ENCODE results near the gene ANAPC10. TPM values are rescaled to one million over a fixed set of nuclear protein-coding genes. Genes with fewer than 3 reads are reported as not detected.
A peak's percentile ranks its signal among the peaks of the same experiment; 100 is the strongest.
"Not testable (repeated sequence)": the region's sequence is repeated elsewhere in the genome, so short reads cannot be mapped to it uniquely, and the experiment has no call there.

ANAPC10 gene
- total and polyA plus RNA-seq, 8 donors = 16.0 to 31.6 (median 27.5) TPM

DNA sequence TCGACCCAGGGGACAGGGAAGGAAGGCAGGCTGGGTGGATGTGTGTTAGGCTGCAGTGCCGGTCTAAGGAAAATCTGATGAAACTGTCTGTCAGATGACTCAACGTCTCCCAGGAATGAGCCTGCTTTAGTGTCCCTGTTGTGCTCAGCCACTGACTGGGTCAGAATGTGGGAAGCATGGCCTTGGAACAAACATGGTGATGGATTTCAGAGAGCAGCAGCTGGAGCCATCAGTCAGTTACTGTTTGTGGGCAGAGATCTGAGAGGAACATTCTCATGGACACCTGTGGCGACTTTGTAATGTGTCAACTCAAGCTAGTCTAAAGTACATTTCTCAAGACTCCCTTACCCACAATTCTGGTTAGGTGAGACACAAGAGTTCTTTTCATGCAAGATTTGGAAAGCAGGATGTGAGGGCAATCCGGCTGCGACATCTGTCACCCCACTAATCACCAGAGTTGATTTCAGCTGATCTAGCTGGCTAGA is 63.2 kb downstream of the ANAPC10 start:
- Histone ChIP-seq H3K4me1 (no peaks in the 10 kb centered on the region), H3K27ac (no peak overlapping the region), H3K9me3 (no peaks in the 10 kb centered on the region), H3K36me3 (peaks cover 0 to 30% of the 10 kb centered on the region in 2 donors), H3K27me3 (no peaks in the 10 kb centered on the region), H3K4me3 (no peak overlapping the region)
- ATAC-seq (no peak), DNase-seq (no peak)
- intact Hi-C loops (cut with DNase I) = no loop called here
- no peak for TF ChIP-seq CTCF (IDR thresholded peaks at IDR 0.05)

- intact Hi-C loops (cut with DNase I) = no loop called here
- Histone ChIP-seq H3K27me3 (no peaks in the 10 kb centered on the region), H3K9me3 (peaks cover 0 to 45% of the 10 kb centered on the region in 2 donors), H3K27ac (no peak overlapping the region), H3K36me3 (no peaks in the 10 kb centered on the region), H3K4me3 (no peak overlapping the region), H3K4me1 (no peaks in the 10 kb centered on the region)
- ATAC-seq = no peak
- no peak for TF ChIP-seq CTCF (IDR thresholded peaks at IDR 0.05)
- no peak for DNase-seq
Observed at GRCh38 chr4:145019346-145019745, 78.7 kb downstream of the ANAPC10 start.

GRCh38 chr4:145014365-145014764 is 83.6 kb downstream of the ANAPC10 start:
- Histone ChIP-seq H3K9me3 (peaks cover 0 to 18% of the 10 kb centered on the region in 2 donors), H3K4me3 (no peak overlapping the region), H3K4me1 (peaks cover 9 to 20% of the 10 kb centered on the region in 2 donors), H3K36me3 (no peaks in the 10 kb centered on the region), H3K27me3 (no peaks in the 10 kb centered on the region), H3K27ac (no peak overlapping the region)
- ATAC-seq (no peak), DNase-seq (no peak)
- intact Hi-C loops (cut with DNase I) = no loop called here
- no peak for TF ChIP-seq CTCF (IDR thresholded peaks at IDR 0.05)

- TF ChIP-seq CTCF (IDR thresholded peaks at IDR 0.05) = no peak
- ATAC-seq (peak; percentile 68), DNase-seq (peak in 1 of 4 donors; percentile 10)
- Histone ChIP-seq H3K27ac (peak overlapping the region in 1 of 2 donors; percentile 31), H3K27me3 (no peaks in the 10 kb centered on the region), H3K4me1 (peaks cover 9 to 20% of the 10 kb centered on the region in 2 donors), H3K9me3 (peaks cover 0 to 11% of the 10 kb centered on the region in 2 donors), H3K4me3 (no peak overlapping the region), H3K36me3 (no peaks in the 10 kb centered on the region)
- intact Hi-C loops (cut with DNase I) = no loop called here
Observed at GRCh38 chr4:145012841-145013240, 85.2 kb downstream of the ANAPC10 start.

- intact Hi-C loops (cut with DNase I) = no loop called here
- no peak for TF ChIP-seq CTCF (IDR thresholded peaks at IDR 0.05)
- peaks cover 9 to 20% of the 10 kb centered on the region in 2 donors for H3K4me1 ChIP-seq
- no peak overlapping the region for H3K4me3 ChIP-seq
- no peak for DNase-seq
- ATAC-seq = peak; percentile 34
- peaks cover 0 to 6% of the 10 kb centered on the region in 2 donors for H3K9me3 ChIP-seq
- no peaks in the 10 kb centered on the region for H3K36me3 ChIP-seq
- H3K27me3 ChIP-seq = no peaks in the 10 kb centered on the region
- H3K27ac ChIP-seq = no peak overlapping the region
Observed at GRCh38 chr4:145011636-145012035, 86.4 kb downstream of the ANAPC10 start.

- intact Hi-C loops (cut with DNase I); H3K36me3 ChIP-seq; ATAC-seq; H3K27ac ChIP-seq; DNase-seq; H3K9me3 ChIP-seq; H3K4me3 ChIP-seq; H3K27me3 ChIP-seq: not testable (repeated sequence)
- H3K4me1 ChIP-seq = peaks cover 9 to 20% of the 10 kb centered on the region in 2 donors
Observed at GRCh38 chr4:145010315-145010714, 87.7 kb downstream of the ANAPC10 start.
